Activated CD4-positive, alpha-beta T cell treated with anti-CD3 and anti-CD28 coated beads for 36 hours (primary cell): ENCODE results near the gene SBK3. TPM values are rescaled to one million over a fixed set of nuclear protein-coding genes. Genes with fewer than 3 reads are reported as not detected.
"Not testable (repeated sequence)": the region's sequence is repeated elsewhere in the genome, so short reads cannot be mapped to it uniquely, and the experiment has no call there.

Source experiments
- ATAC-seq: fragments of 200-7000 bp; cut with Tn5 transposase; one replicate; pipeline ENCODE4 v1.10.0; 2021; ENCODE audit warnings: mild to moderate bottlenecking, moderate library complexity
- CTCF ChIA-PET: fragments of 350-600 bp; sonication (Branson Sonifier 250); formaldehyde crosslinking; loops from one replicate; lab custom pipeline; 2021; ENCODE audit warnings: antibody characterized with exemption; lab: Charles Lee
- POLR2A ChIA-PET: fragments of 350-600 bp; sonication (Branson Sonifier 250); formaldehyde crosslinking; loops from one replicate; lab custom pipeline; 2021; ENCODE audit warnings: antibody characterized with exemption, inconsistent platforms; lab: Charles Lee
- DNase-seq: peaks from one replicate; pipeline ENCODE4 v3.0.0-alpha.2; 2020
- H3K27ac Mint-ChIP-seq: one replicate; pipeline ENCODE4 v1.8.0; 2021; ENCODE audit warnings: mixed read lengths
- H3K27me3 Mint-ChIP-seq: one replicate; pipeline ENCODE4 v1.8.0; 2021; ENCODE audit warnings: mixed read lengths
- H3K36me3 Mint-ChIP-seq: one replicate; pipeline ENCODE4 v1.8.0; 2021; ENCODE audit warnings: low read depth, mixed read lengths
- H3K4me1 Mint-ChIP-seq: one replicate; pipeline ENCODE4 v1.8.0; 2021; ENCODE audit warnings: mixed read lengths
- H3K4me3 Mint-ChIP-seq: one replicate; pipeline ENCODE4 v1.8.0; 2021; ENCODE audit warnings: mild to moderate bottlenecking, moderate library complexity, mixed read lengths
- H3K9me3 Mint-ChIP-seq: one replicate; pipeline ENCODE4 v1.8.0; 2021; ENCODE audit warnings: low read depth, mixed read lengths
- intact Hi-C, 2 experiments: fragments of 100-400 bp; cut with DNase I in 1 of 2; cut with micrococcal nuclease in 1 of 2; formaldehyde crosslinking; loops; one replicate each; pipeline versions ENCODE4 v1.14.2 to v1.15.1; 2022 to 2024; cut with DNase I, micrococcal nuclease
- total RNA-seq, 2 experiments: library from RNA; stranded (reverse); gene quantifications; one replicate each; pipeline ENCODE4 v1.2.3, GENCODE V29; 2021

Gene SBK3
- total RNA-seq, 2 experiments from 2014 or later: not detected

DNA sequence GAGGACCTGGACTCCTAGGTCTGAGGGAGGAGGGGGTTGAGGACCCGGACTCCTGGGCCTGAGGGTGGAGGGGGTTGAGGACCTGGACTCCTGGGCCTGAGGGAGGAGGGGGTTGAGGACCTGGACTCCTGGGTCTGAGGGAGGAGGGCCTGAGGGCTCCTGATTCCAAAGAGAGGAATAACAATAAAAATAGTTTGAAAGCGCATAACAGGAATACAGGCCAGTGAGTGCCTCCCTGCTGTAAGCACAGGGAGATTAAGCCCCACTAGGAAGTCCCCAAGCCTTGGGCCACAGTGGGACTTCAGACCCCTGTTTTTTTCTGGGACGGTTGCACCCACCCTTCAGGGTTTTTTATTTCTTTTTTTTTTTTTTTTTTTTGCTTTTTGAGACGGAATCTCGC, 7.2 kb downstream of the SBK3 start:
- intact Hi-C loops: no loop called here
- POLR2A ChIA-PET: no interaction called here
- CTCF ChIA-PET: no interaction called here
- no peak overlapping the region for H3K4me3 Mint-ChIP-seq
- ATAC-seq (no peak), DNase-seq (no peak)
- H3K36me3 Mint-ChIP-seq: no peaks in the 10 kb centered on the region
- no peaks in the 10 kb centered on the region for H3K4me1 Mint-ChIP-seq
- H3K27ac Mint-ChIP-seq: no peak overlapping the region
- no peaks in the 10 kb centered on the region for H3K9me3 Mint-ChIP-seq
- peaks cover 3% of the 10 kb centered on the region for H3K27me3 Mint-ChIP-seq

DNA sequence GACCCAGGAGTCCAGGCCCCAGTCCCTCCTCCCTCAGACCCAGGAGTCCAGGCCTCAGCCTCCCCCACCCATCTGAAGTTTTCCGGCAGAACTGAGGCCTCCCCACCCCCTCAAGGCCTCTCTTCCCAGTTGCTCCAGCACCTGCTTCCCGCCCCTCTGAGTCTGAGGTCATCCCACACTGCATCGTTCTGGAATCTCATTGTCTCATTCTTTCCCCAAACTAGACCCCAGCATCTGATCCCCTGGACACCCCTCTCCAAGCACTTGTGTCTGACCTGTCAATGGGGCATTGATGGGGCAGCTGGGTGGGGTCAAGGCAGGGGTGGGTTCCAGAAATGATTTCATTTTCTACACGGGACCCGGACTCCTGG, 7.6 kb downstream of the SBK3 start:
- no peak for ATAC-seq
- no peak for DNase-seq
- Mint-ChIP-seq H3K27me3 (peaks cover 3% of the 10 kb centered on the region), H3K36me3 (no peaks in the 10 kb centered on the region), H3K4me1 (no peaks in the 10 kb centered on the region), H3K27ac (no peak overlapping the region), H3K9me3 (no peaks in the 10 kb centered on the region), H3K4me3 (no peak overlapping the region)
- CTCF ChIA-PET: no interaction called here
- intact Hi-C loops: no loop called here
- POLR2A ChIA-PET: no interaction called here

DNA sequence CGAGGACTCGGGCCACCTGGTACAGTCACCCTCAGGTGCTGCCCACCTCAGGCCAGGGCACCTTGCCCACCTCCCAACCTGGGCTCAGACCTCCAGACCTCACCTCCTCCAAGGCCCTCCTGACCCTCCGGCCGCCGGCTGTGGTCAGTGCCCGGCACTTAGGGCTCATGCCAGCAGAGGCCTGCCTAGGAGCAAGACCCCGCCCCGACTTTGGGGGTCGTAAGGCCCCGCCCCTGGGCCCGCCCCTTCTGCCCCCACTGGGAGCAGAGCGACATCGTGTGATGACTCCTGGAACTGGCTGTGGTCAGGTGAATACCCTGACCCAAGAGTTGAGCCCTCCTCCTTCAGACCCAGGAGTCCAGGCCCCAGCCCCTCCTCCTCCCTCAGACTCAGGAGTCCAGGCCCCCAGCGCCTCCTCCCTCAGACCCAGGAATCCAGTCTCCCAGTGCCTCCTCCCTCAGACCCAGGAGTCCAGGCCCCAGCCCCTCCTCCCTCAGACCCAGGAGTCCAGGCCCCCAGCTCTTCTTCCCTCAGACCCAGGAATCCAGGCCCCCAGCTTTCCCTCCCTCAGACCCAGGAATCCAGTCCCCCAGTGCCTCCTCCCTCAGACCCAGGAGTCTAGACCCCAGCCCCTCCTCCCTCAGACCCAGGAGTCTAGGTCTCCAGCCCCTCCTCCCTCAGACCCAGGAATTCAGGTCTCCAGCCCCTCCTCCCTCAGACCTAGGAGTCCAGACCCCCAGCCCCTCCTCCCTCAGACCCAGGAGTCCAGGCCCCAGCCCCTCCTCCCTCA, 8.2 kb downstream of the SBK3 start, which contains the start of gene SBK2:
TSS of gene SBK2 (minus strand) at position 183 of the 790 bp plus-strand sequence. CDS start 839 bp downstream, outside the sequence.
- H3K4me3 Mint-ChIP-seq: no peak within 1 kb of the TSS
- intact Hi-C loops: no loop called here
- CTCF ChIA-PET: no interaction called here
- no peaks in the 10 kb centered on the region for H3K27me3 Mint-ChIP-seq
- no peak within 1 kb of the TSS for H3K27ac Mint-ChIP-seq
- no peak for DNase-seq
- no peaks in the 10 kb centered on the region for H3K9me3 Mint-ChIP-seq
- H3K36me3 Mint-ChIP-seq: no peaks in the 10 kb centered on the region
- H3K4me1 Mint-ChIP-seq: no peaks in the 10 kb centered on the region
- ATAC-seq: no peak
- POLR2A ChIA-PET: no interaction called here

DNA sequence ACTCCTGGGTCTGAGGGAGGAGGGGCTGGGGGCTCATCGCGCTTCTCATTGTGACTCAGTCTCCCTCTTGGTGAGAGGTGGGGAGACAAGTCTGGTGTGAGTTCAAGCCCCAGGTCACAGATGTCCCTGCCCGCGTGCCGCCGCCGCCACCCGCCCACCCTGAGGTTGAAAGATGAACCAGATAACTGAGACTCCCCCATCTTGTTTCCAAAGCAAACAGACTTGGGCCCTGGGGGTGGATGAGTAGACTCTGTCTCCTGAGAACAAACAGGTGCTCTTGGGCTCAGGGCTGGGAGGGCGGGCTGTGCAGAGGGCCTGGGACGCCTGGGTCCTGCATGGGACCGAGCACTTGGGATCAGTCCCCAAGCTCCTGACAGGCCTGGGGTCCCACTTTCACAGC, 9.0 kb downstream of the SBK3 start:
- no peaks in the 10 kb centered on the region for H3K36me3 Mint-ChIP-seq

DNA sequence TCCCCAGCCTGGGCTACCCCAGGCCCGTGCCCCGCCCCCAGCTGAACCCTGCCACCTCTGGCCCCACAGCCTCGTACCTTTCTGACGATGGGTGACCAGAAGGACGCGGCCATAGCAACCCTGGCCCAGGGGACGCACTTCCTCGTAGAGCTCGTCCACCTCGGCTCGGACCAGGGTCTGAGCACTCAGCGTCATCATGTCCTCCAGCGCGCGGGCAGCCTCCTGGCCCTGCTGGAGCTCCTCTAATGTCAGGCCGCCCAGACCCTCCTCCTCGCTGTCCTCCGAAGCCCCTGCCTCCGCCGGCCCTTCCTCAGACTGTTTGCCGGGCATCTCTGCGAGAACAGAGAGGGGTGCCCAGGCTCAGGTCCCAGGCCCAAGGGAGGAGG, 9.4 kb downstream of the SBK3 start:
- H3K4me1 Mint-ChIP-seq: no peaks in the 10 kb centered on the region
- intact Hi-C loops: no loop called here
- no peak for ATAC-seq
- no peak for DNase-seq
- no peak overlapping the region for H3K4me3 Mint-ChIP-seq
- no peak overlapping the region for H3K27ac Mint-ChIP-seq
- ChIA-PET POLR2A (interaction anchor here (0.7 kb wide), 1 partner anchor 150 kb away, joined by 3 read pairs; no protein-coding TSS in a partner anchor), CTCF (no interaction called here)
- H3K27me3 Mint-ChIP-seq: no peaks in the 10 kb centered on the region
- no peaks in the 10 kb centered on the region for H3K36me3 Mint-ChIP-seq
- H3K9me3 Mint-ChIP-seq: no peaks in the 10 kb centered on the region

More for the DNA sequence above, 9.0 kb downstream of the SBK3 start:
- intact Hi-C loops: no loop called here
- H3K27ac Mint-ChIP-seq: no peak overlapping the region
- no peaks in the 10 kb centered on the region for H3K9me3 Mint-ChIP-seq
- CTCF ChIA-PET: no interaction called here
- ATAC-seq (no peak), DNase-seq (no peak)
- no peaks in the 10 kb centered on the region for H3K27me3 Mint-ChIP-seq
- POLR2A ChIA-PET: interaction anchor here (0.7 kb wide), 1 partner anchor 150 kb away, joined by 3 read pairs; no protein-coding TSS in a partner anchor
- no peaks in the 10 kb centered on the region for H3K4me1 Mint-ChIP-seq
- H3K4me3 Mint-ChIP-seq: no peak overlapping the region

DNA sequence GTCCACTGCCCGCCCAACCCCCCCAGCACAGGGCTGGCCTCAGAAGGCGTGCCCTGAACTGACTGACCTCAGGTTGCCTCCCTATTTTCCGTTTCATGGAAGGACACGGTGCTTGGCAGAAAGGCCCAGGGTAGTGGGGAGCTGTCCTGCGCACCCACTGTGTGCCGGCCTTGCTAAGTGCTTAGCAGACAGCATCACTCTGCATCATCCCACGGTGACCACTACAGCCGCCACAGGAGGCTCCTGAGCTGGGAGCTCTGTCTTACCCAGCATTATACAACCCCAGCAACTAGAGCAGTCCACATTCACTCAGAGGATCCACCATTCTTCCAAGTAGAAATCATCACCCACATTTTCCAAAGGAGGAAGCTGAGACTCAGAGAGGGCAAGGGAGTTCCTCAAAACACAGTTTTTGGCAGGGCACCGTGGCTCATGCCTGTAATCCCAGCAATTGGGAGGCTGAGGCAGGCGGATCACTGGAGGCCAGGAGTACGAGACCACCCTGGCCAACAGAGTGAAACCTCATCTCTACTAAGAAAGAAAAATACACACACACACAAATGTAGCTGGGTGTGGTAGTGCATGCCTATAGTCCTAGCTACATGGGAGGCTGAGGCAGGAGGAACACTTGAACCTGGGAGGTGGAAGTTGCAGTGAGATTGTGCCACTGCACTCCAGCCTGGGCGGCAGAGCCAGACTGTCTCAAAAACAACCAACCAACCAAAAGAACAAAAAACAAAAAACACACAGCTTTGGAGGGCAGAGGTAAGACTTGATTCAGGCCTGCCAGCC, 10.0 kb downstream of the SBK3 start:
- intact Hi-C loops: no loop called here
- Mint-ChIP-seq H3K27ac (no peak overlapping the region), H3K27me3 (no peaks in the 10 kb centered on the region)

DNA sequence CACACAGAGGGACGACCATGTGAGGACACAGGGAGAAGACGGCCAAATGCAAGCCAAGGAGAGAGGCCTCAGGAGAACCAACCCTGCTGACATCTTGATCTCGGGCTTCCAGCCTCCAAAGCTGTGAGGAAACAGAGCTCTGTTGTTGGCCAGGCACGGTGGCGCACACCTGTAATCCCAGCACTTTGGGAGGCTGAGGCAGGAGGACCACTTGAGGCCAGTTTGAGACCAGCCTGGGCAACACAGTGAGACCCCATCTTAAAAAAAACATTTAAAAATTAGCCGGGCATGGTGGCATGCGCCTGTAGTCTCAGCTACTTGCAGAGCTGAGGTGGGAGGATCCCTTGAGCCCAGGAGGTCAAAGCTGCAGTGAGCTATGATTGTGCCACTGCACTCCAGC, 11.1 kb downstream of the SBK3 start:
- DNase-seq, CTCF ChIA-PET, intact Hi-C loops, H3K27me3 Mint-ChIP-seq, H3K9me3 Mint-ChIP-seq, H3K36me3 Mint-ChIP-seq, H3K4me3 Mint-ChIP-seq, H3K27ac Mint-ChIP-seq, POLR2A ChIA-PET, ATAC-seq, H3K4me1 Mint-ChIP-seq: not testable (repeated sequence)

More for the DNA sequence above, 10.0 kb downstream of the SBK3 start:
- no peaks in the 10 kb centered on the region for H3K4me1 Mint-ChIP-seq
- no peaks in the 10 kb centered on the region for H3K36me3 Mint-ChIP-seq
- H3K9me3 Mint-ChIP-seq: no peaks in the 10 kb centered on the region
- no peak overlapping the region for H3K4me3 Mint-ChIP-seq
- CTCF ChIA-PET: interaction anchor here (0.7 kb wide), 1 partner anchor 72 kb away, joined by 4 read pairs; no protein-coding TSS in a partner anchor
- DNase-seq: no peak
- no peak for ATAC-seq
- POLR2A ChIA-PET: interaction anchor here (0.7 kb wide), 1 partner anchor 149 kb away, joined by 3 read pairs; no protein-coding TSS in a partner anchor

DNA sequence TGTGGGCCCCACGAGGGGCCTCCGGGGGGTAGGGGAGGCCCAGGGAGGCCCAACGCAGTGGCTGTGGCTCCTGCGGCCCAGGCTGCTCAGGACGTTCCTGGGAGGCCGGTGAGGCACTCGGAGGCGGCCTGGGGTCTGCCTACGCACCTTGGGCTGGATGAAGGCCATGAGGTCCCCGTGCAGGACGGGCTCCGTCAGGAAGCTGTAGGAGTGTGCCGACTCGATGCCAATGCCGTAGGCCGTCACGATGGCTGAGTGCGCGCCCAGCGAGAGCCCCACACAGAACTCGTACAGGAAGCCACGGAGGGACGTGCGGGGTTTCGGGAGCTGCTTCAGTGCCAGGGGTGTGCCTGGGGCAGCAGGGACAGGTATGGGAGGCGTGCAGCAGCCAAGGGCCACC, 14.3 kb downstream of the SBK3 start:
- CTCF ChIA-PET: no interaction called here
- POLR2A ChIA-PET: no interaction called here
- Mint-ChIP-seq H3K9me3 (no peaks in the 10 kb centered on the region), H3K4me1 (no peaks in the 10 kb centered on the region), H3K27me3 (no peaks in the 10 kb centered on the region), H3K4me3 (no peak overlapping the region), H3K27ac (no peak overlapping the region), H3K36me3 (no peaks in the 10 kb centered on the region)
- intact Hi-C loops: no loop called here
- ATAC-seq (no peak), DNase-seq (no peak)

DNA sequence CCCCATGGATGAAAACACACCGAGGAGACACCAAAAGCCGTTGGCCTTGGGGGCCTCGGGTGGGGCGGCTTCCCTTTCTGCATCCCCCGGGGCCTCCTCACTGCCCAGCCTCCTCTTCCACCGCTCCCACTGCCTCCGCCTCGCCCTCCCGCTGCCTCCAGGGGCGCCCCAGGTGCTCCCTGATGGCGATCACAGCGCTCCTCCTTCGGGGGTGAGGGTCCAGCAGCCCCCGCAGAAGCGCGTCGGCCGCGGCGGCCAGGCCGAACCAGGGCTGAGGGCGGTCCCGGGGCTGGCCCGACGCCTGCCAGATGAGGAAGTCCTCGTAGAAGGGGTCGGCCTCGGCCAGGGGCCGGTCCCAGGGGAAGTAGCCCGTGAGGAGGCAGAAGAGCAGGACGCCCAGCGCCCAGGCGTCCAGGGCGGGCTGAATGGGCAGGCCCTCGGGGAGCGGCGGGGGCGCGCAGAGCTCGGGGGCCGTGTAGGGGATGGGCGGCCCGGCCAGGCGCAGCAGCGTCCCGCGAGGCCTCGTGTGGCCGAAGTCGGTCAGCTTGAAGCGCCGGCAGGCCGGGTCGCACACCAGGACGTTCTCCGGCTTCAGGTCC, 15.6 kb downstream of the SBK3 start:
- no peaks in the 10 kb centered on the region for H3K36me3 Mint-ChIP-seq
- DNase-seq (no peak), ATAC-seq (no peak)
- ChIA-PET POLR2A (no interaction called here), CTCF (no interaction called here)
- no peak overlapping the region for H3K4me3 Mint-ChIP-seq
- intact Hi-C loops: no loop called here
- H3K4me1 Mint-ChIP-seq: no peaks in the 10 kb centered on the region
- H3K27me3 Mint-ChIP-seq: no peaks in the 10 kb centered on the region
- H3K27ac Mint-ChIP-seq: no peak overlapping the region
- no peaks in the 10 kb centered on the region for H3K9me3 Mint-ChIP-seq

DNA sequence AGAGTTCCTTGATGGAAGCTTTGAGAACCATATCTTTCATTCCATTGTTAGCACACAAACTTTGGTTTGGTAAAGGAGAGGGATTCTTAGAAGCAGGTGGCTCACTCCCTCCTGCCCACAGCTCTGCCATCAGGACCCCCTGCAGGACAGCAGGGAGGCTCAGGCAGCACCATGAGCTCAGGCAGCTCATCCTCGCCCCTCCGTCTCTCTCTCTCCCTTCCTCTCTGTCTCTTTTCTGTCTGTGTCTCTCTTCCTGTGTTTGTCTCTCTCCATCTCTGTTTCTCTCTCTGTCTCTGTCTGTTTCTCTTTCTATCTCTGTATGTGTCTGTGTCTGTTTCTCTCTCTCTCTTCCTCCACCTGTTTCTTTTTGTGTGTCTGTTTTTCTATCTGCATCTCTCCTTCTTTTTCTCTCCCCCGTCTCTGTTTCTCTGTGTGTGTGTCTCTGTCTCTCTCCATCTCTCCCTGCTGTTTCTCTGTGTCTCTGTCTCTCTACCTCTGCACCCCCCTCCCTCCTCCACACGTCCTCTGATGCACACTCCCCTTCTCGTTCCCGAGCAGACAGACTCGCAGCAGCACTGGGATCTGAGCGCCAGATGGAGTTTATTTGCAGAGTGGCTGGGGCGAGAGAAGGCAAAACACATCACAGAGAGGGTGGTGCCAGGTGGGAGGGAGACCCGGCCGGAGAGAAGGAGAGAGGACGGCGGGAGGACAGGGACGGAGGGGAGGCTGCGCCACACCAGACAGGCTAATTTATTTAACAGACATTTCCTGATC, 17.1 kb downstream of the SBK3 start:
- H3K4me1 Mint-ChIP-seq: no peaks in the 10 kb centered on the region
- ATAC-seq (no peak), DNase-seq (no peak)
- H3K9me3 Mint-ChIP-seq: no peaks in the 10 kb centered on the region
- H3K4me3 Mint-ChIP-seq: no peak overlapping the region
- intact Hi-C loops: no loop called here
- H3K27me3 Mint-ChIP-seq: no peaks in the 10 kb centered on the region
- ChIA-PET POLR2A (no interaction called here), CTCF (interaction anchor here (0.5 to 0.9 kb wide), 5 partner anchors 36 to 197 kb away, joined by 3 to 5 read pairs (median 3); no protein-coding TSS in a partner anchor)
- H3K27ac Mint-ChIP-seq: no peak overlapping the region
- no peaks in the 10 kb centered on the region for H3K36me3 Mint-ChIP-seq
